Breast epithelium (tissue), 3 donors: ENCODE data around the gene CLCN1.

ENCODE experiments used
- POLR2A ChIP-seq: fragments of 450-650 bp; IDR thresholded peaks from one replicate; pipeline ENCODE4 v1.6.1; 2016; ENCODE audit warnings: antibody characterized with exemption, mild to moderate bottlenecking, moderate library complexity
- POLR2AphosphoS5 ChIP-seq, 3 donors: sonication (generic); formaldehyde crosslinking; IDR thresholded peaks; one replicate each; pipeline ENCODE4 v1.6.1; 2017; ENCODE audit warnings: antibody characterized with exemption in 3 of 3
- TF ChIP-seq, protein P1 (sequence below), 3 donors: fragments of 450-650 bp; IDR thresholded peaks; one replicate each; pipeline ENCODE4 v1.5.1; 2016 to 2017; ENCODE audit warnings: antibody characterized with exemption in 3 of 3, mild to moderate bottlenecking in 3 of 3, moderate library complexity in 3 of 3

DNA sequence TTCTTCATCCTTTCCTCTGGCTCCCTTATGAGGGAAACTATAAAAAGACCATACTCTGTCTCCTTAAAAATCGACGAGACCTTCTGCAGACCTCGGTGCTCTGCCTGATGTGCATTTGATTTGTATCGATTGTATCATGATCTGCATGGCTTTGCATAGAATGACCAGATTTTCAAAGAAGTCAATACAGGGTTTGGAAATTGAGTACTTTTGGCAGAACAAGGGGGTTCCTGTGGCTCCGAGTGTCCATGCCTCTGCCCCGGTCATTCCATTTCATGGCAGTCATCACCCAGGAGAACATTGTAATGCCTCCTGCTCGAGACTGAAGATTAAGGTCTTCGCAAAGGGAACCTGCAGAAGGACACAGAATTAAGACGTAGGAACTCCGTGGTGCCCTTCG is 27.1 kb upstream of the CLCN1 start:
- TF ChIP-seq POLR2A (no peak), POLR2AphosphoS5 (IDR thresholded peaks at IDR 0.05) (no peak)
- TF ChIP-seq, protein P1, sequence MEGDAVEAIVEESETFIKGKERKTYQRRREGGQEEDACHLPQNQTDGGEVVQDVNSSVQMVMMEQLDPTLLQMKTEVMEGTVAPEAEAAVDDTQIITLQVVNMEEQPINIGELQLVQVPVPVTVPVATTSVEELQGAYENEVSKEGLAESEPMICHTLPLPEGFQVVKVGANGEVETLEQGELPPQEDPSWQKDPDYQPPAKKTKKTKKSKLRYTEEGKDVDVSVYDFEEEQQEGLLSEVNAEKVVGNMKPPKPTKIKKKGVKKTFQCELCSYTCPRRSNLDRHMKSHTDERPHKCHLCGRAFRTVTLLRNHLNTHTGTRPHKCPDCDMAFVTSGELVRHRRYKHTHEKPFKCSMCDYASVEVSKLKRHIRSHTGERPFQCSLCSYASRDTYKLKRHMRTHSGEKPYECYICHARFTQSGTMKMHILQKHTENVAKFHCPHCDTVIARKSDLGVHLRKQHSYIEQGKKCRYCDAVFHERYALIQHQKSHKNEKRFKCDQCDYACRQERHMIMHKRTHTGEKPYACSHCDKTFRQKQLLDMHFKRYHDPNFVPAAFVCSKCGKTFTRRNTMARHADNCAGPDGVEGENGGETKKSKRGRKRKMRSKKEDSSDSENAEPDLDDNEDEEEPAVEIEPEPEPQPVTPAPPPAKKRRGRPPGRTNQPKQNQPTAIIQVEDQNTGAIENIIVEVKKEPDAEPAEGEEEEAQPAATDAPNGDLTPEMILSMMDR (IDR thresholded peaks at IDR 0.05), result no peak
